ENCODE results near the gene BEAN1. TPM values are rescaled to one million over a fixed set of nuclear protein-coding genes. Genes with fewer than 3 reads are reported as not detected.

The BEAN1 gene
- total and polyA plus RNA-seq, 9 of the 15 experiments (the other 6 are each of a cell fraction or from before 2014, with no cell fraction given): not detected

DNA sequence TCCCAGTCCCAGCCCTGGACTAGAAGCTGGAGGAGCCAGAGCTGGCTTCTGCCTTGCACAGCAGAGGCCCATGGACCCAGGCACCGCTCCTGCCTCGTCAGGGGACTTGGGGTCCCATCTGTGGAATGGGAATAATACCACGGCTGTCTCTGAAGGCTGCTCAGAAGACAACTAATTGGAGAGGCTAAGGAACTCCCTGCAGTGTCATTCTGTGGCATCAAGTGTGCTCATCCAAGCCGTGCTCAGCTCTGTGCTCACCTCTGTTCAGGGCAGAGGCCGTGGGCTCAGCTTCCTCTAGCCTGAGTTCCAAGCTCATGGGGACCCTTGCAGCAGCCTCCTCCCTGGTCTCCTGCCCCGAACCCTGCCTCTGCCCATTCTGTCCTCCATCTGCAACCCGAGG lies 31.8 kb downstream of the BEAN1 start:
- CTCF ChIA-PET (ENCODE audit: low intra/inter-chr PET ratio): no interaction called here
- no TSS peak for BruUV-seq (replicated peaks)
- Histone ChIP-seq H3K9me1 (ENCODE audit: control insufficient read depth, insufficient read depth, low read length) (peaks cover 4% of the 10 kb centered on the region), H3K4me1 (replicated peaks in 1 of 2; ENCODE audit: control insufficient read depth in 2 of 2, insufficient read depth in 2 of 2, low read length in 2 of 2) (no peaks in the 10 kb centered on the region), H3K79me2 (ENCODE audit: control insufficient read depth, insufficient read depth, low read length) (no peaks in the 10 kb centered on the region), H3K9ac (ENCODE audit: insufficient read depth in 1 of 2, low read depth in 2 of 2, low read length in 2 of 2) (no peak overlapping the region), H3K27ac (ENCODE audit: extremely low read depth, low read depth, low read length) (no peak overlapping the region), H3K9me3 (replicated peaks; ENCODE audit: control insufficient read depth, insufficient read depth, low read depth, low read length) (no peaks in the 10 kb centered on the region), H2AFZ (ENCODE audit: low read depth, low read length) (no peak overlapping the region), H3K4me3 (no peak overlapping the region), H3K27me3 (ENCODE audit: control insufficient read depth in 2 of 2, insufficient read depth in 2 of 2, low read length in 2 of 2) (peaks cover 2 to 10% of the 10 kb centered on the region in 2 experiments), H3K4me2 (ENCODE audit: insufficient read depth, low read length) (no peak overlapping the region), H4K20me1 (replicated peaks; ENCODE audit: control insufficient read depth, insufficient read depth, low read length) (0 out of 2 replicates have a peak, but pooled peaks cover 4% of the 10 kb centered on the region), H3K36me3 (ENCODE audit: control insufficient read depth, insufficient read depth, low read length) (no peaks in the 10 kb centered on the region)
- ATAC-seq: no peak
- WGBS (ENCODE audit: insufficient coverage, low coverage, missing lambda C conversion rate): 1% methylated on average over 7 of the region's 7 CpGs
- DNase-seq (ENCODE audit: extremely low read depth in 1 of 4, low spot score in 3 of 4): no peak
- TF ChIP-seq ZNF561 (CRISPR knock-in tag; conservative IDR thresholded peaks at IDR 0.05) (no peak), ZNF668 (CRISPR knock-in tag; IDR thresholded peaks at IDR 0.05) (no peak), NEUROD1 (IDR thresholded peaks at IDR 0.05; ENCODE audit: borderline replicate concordance, low read depth, low read length, partially characterized antibody) (no peak)
- intact Hi-C loops (cut with micrococcal nuclease) (no loop called here), in situ Hi-C loops (cut with MboI) (no loop called here)
- FAIRE-seq: no peak
- POLR2A ChIA-PET: no interaction called here

DNA sequence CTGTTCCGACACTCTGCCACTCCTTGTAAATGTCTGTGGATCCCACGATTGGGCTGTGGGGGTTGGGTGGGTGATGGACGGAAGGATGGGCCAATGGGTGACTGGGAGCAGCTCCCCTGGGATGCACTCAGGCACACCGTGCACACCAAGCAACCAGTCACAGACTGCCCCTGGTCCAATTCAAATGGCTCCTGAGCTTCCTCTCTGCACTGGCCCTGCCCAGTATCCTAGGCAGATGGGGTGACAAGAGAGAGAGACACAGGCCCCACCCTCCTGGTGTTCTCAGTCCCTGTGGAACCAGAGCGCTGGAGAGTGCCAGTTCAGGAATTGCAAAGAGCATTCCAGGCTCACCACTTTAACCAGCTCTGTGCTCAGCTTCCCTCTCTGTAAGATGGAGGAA lies 32.8 kb downstream of the BEAN1 start:
- BruUV-seq (replicated peaks): no TSS peak
- ATAC-seq (peak; percentile 35; the same call in 1 of the 3 replicates), DNase-seq (ENCODE audit: extremely low read depth in 1 of 4, low spot score in 3 of 4) (peak in 1 of 4 experiments; percentile 22), FAIRE-seq (no peak)
- WGBS (ENCODE audit: insufficient coverage, low coverage, missing lambda C conversion rate): 0% methylated on average over 4 of the region's 5 CpGs
- TF ChIP-seq, protein P1, sequence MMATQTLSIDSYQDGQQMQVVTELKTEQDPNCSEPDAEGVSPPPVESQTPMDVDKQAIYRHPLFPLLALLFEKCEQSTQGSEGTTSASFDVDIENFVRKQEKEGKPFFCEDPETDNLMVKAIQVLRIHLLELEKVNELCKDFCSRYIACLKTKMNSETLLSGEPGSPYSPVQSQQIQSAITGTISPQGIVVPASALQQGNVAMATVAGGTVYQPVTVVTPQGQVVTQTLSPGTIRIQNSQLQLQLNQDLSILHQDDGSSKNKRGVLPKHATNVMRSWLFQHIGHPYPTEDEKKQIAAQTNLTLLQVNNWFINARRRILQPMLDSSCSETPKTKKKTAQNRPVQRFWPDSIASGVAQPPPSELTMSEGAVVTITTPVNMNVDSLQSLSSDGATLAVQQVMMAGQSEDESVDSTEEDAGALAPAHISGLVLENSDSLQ (IDR thresholded peaks at IDR 0.05): peak; percentile 70
- TF ChIP-seq, protein P2, sequence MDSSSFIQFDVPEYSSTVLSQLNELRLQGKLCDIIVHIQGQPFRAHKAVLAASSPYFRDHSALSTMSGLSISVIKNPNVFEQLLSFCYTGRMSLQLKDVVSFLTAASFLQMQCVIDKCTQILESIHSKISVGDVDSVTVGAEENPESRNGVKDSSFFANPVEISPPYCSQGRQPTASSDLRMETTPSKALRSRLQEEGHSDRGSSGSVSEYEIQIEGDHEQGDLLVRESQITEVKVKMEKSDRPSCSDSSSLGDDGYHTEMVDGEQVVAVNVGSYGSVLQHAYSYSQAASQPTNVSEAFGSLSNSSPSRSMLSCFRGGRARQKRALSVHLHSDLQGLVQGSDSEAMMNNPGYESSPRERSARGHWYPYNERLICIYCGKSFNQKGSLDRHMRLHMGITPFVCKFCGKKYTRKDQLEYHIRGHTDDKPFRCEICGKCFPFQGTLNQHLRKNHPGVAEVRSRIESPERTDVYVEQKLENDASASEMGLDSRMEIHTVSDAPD (CRISPR knock-in tag; IDR thresholded peaks at IDR 0.05): no peak
- H3K9me1 ChIP-seq (ENCODE audit: control insufficient read depth, insufficient read depth, low read length): peaks cover 4% of the 10 kb centered on the region
- H3K79me2 ChIP-seq (ENCODE audit: control insufficient read depth, insufficient read depth, low read length): no peaks in the 10 kb centered on the region
- H3K4me2 ChIP-seq (ENCODE audit: insufficient read depth, low read length): no peak overlapping the region
- no peaks in the 10 kb centered on the region for H3K36me3 ChIP-seq (ENCODE audit: control insufficient read depth, insufficient read depth, low read length)
- ChIA-PET POLR2A (no interaction called here), CTCF (ENCODE audit: low intra/inter-chr PET ratio) (no interaction called here)
- 0 out of 2 replicates have a peak, but pooled peaks cover 4% of the 10 kb centered on the region for H4K20me1 ChIP-seq (replicated peaks; ENCODE audit: control insufficient read depth, insufficient read depth, low read length)
- no peak overlapping the region for H2AFZ ChIP-seq (ENCODE audit: low read depth, low read length)
- no peaks in the 10 kb centered on the region for H3K9me3 ChIP-seq (replicated peaks; ENCODE audit: control insufficient read depth, insufficient read depth, low read depth, low read length)
- no peaks in the 10 kb centered on the region for H3K4me1 ChIP-seq (replicated peaks in 1 of 2; ENCODE audit: control insufficient read depth in 2 of 2, insufficient read depth in 2 of 2, low read length in 2 of 2)
- H3K4me3 ChIP-seq: no peak overlapping the region
- in situ Hi-C loops (cut with MboI): no loop called here
- intact Hi-C loops (cut with micrococcal nuclease): no loop called here
- H3K27ac ChIP-seq (ENCODE audit: extremely low read depth, low read depth, low read length): no peak overlapping the region
- H3K9ac ChIP-seq (ENCODE audit: insufficient read depth in 1 of 2, low read depth in 2 of 2, low read length in 2 of 2): no peak overlapping the region
- peaks cover 2 to 10% of the 10 kb centered on the region in 2 experiments for H3K27me3 ChIP-seq (ENCODE audit: control insufficient read depth in 2 of 2, insufficient read depth in 2 of 2, low read length in 2 of 2)

All from K562 (cell line).